GM18870 (cell line): ENCODE results near the gene RANGAP1.

Source experiments
- ATAC-seq: cut with Tn5 transposase; IDR thresholded peaks from one replicate; pipeline ENCODE4 v1.9.1; 2021; ENCODE audit warnings: moderate library complexity; ENCODE audit not compliant: unreplicated experiment

Gene RANGAP1

DNA sequence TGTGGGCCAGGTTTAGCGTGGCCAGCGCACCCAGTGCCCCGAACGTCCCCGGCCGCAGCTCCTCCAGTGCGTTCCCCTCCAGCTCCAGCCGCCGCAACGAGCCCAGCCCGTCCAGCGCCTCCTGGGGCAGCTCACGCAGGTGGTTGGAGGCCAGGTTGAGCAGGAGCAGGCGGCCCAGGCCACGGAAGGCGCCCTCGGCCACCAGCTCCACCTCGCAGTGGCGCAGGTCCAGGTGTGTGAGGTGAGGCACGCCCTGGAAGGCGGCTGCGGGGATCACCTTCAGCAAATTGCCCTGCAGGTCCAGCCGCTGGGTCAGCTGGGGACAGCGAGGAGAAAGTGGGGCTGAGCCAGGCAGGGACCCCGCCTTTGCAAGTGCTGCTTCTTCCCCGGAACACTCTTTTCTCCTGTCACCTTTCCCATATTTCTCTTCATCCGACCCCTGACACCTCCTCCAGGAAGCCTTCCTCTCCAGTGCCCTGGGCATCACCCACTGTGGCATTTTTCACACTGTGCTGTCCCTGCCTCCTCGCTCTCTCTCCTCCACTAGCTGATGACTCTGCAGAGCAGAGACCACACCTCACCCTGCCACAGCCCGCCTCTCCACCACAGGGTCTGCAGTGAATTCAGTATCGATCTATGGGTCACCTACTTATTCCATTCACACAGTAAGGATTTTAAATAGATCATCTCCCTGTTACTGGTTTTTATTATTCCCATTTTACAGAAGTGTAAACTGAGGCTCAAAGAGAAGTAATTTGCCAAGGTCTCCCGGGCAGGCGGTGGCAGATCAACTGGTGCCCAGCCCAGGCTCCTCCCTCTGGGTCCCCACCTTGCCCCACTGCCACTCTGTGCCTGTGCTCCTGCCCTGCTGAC, 47.2 kb downstream of the RANGAP1 start:
- ATAC-seq = no peak

DNA sequence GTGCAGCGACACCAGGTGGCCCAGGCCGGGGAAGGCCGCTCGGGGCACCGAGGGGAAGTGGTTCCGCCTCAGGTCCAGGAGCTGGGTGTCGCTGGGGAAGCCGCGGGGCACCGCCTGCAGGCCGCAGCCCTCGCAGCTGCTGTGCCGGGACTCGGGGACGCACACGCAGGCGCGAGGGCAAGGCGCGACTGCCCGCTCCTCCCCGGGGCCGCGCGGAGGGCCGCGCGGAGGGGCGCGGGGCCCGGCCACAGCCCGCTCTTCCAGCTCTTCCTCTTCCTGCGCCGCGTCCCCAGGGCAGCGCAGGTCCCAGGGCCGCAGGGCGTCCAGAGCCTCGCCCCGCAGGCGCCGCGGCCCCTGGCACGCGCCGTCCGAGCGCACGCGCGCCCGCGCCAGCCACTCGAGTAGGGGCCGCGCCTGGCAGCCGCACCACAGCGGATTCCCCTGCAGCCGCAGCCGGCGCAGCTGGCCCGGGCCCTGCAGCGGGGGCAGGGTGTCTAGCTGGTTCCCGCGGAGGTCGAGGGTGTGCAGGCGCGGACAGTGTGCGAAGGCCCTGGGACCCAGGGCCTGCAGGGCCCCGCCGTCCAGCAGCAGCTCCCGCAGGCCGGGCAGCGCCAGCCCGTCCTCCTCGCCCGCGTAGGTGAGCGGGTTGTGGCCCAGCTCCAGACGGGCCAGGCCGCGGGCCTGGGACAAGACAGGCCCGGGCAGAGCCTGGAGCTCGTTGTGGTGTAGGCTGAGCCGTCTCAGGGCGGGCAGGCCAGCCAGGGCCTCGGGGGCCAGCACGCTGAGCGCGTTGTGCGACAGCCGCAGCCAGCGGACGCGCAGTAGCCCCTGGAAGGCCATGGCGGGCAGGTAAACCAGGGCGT, 48.0 kb downstream of the RANGAP1 start:
- no peak for ATAC-seq

- ATAC-seq = no peak
Observed at GRCh38 chr22:41237036-41237706, 48.8 kb downstream of the RANGAP1 start.

- ATAC-seq = no peak
Observed at GRCh38 chr22:41234815-41235695, 50.9 kb downstream of the RANGAP1 start.

GRCh38 chr22:41231369-41231768, 54.6 kb downstream of the RANGAP1 start:
- ATAC-seq = no peak

- ATAC-seq = no peak
Observed at GRCh38 chr22:41230401-41230785, 55.6 kb downstream of the RANGAP1 start.

- no peak for ATAC-seq
Observed at GRCh38 chr22:41229730-41230400, 56.1 kb downstream of the RANGAP1 start.

- no peak for ATAC-seq
Observed at GRCh38 chr22:41229215-41229614, 56.8 kb downstream of the RANGAP1 start.

- no peak for ATAC-seq
Observed at GRCh38 chr22:41226723-41227655, 59.0 kb downstream of the RANGAP1 start.

GRCh38 chr22:41223535-41223934, 62.5 kb downstream of the RANGAP1 start:
- ATAC-seq = no peak

GRCh38 chr22:41222846-41223507, 63.0 kb downstream of the RANGAP1 start:
- ATAC-seq = no peak

DNA sequence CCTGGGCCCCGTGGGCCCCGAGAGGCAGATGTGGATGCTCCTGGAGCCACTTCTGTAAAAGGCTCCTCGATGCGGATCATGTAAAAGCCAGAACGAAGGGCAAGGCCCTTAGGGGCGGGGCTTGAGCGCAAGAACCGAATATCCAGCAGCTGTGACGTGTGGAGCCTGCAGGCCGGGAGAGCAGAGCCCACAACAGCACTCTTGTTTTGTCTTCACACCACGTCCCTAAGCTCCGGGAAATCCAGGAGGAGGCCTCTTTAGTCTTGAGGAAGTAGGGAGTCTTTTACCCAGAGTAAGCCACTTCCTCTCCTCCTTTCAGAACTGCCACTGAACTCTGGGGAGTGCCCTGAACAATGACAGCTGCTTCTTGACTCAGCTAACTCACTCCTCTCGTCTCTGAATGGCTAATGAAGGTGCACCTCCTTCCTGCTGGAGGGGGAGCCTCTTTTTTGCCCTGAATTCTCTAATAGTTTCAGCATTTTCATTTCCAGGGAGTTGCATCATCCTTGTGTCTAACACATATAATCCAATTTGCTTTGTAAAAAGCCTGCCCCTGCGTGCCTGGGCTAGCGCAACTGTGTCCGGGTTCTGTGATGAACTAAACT, 68.3 kb downstream of the RANGAP1 start:
- ATAC-seq = no peak

- ATAC-seq = no peak
Observed at GRCh38 chr22:41216984-41217383, 69.0 kb downstream of the RANGAP1 start.

DNA sequence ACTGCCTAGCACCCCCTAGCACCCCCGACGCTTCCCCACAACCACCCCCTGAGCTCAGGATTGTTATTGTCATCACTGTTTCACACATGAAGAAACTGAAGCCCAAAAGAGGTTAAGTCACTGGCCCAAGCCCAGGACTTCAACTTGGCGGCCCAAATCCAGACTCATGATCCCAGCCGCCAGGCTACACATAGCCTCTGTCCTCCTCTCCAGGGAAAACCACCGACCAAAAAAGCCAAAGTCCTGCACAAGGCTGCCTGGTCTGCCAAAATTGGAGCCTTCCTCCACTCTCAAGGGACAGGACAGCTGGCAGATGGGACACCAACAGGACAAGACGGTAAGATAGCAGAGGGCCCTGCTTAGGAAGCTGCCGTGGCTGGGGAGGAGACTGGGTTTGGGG, 70.1 kb downstream of the RANGAP1 start:
- ATAC-seq = no peak

GRCh38 chr22:41215409-41215808, 70.6 kb downstream of the RANGAP1 start:
- ATAC-seq = no peak

- ATAC-seq = no peak
Observed at GRCh38 chr22:41206719-41207118, 79.3 kb downstream of the RANGAP1 start.

- peak; percentile 93 for ATAC-seq
Observed at GRCh38 chr22:41204992-41205900, 80.7 kb downstream of the RANGAP1 start, which contains the start of gene L3MBTL2. TSS of gene L3MBTL2 (plus strand) at chr22:41205312. CDS start at chr22:41205363, 51 bp downstream.
